HG03045 (cell line): Measurements from ENCODE around the gene CPSF3.

Experiments
- ATAC-seq: cut with Tn5 transposase; IDR thresholded peaks from one replicate; pipeline ENCODE4 v1.9.1; 2021; ENCODE audit warnings: mild to moderate bottlenecking, moderate library complexity; ENCODE audit not compliant: unreplicated experiment

Gene CPSF3

DNA sequence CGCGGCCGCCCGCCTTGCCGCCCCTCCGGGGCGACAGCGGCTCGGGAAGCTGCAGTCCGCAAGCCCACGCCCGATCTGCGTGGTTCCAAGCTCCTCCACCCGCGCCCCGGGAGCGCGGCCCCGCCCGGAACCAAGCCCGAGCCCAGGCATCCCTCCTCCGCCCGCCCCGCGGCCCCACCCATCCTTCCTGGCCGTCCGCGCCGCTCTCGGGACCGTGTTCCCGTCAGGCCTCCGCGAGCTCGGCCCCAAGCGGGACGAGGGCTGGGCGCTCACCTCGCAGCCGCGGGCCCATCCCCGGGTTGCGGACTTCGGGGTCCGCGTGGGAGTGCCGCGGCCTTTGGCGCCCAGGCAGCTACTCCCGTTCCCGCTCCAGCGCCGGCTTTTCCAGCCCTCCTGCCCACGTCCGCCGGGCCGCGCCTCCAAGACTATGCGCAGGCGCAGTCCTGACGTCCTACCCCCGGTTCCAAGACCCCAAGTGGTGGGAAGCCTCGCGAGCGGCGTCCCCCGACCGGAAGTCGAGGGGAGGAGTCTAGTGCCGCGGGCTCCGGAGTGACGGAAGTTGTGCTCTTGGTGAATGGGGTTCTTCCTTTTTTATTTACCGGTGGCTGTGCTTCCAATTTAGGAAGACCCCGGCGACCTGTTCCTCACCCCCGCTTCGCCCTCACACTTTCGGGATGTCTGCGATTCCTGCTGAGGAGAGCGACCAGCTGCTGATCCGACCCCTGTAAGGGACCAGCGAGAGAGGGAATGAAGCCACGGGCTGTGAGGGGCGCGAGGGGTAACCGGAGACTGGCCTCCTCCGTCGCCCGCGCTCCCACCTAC lies at the start of gene CPSF3, which contains the start of gene ITGB1BP1:
Gene CPSF3 (plus strand): TSS at position 555 of the 822 bp plus-strand sequence. CDS start 120 bp downstream, at position 675.
Gene ITGB1BP1 (minus strand): TSS at position 429 of the 822 bp plus-strand sequence. CDS start 4,831 bp downstream, outside the sequence.
- peak; percentile 88 for ATAC-seq

DNA sequence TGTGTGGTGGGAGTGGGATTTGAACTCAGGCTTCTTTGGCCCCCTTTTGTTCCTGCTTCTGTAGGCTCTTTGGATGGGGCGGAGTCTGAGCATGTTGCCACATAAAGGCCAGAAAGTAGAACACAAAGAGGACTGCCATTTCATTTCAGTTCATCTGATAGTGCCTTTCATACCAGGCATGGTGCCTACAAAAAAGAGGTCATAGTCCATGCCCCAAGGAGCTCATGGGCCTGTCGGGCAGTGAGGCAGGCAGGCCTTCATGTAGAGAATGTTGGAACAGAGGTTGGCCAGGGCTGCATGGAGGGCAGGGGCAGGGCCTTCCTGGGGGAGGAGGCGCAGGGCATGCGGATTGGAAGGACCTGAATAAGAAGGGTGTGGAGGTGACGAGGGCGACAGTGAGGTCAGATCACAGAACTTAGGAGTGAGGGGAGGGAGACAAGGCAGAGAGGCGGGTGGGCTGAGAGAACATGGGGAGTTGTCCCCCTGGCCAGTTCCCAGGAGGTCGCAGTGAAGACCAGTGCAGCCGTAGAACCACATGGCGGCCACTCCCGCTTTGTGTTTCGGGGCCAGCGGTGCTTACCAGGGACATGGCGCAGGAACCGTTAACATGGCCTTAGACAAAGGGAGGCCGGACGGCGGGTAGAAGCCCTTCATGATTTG lies 49.3 kb upstream of the CPSF3 start:
- no peak for ATAC-seq

GRCh38 chr2:9375857-9376428 lies 47.5 kb upstream of the CPSF3 start:
- ATAC-seq, result no peak

- ATAC-seq, result no peak
These were observed 45.9 kb upstream of the CPSF3 start for GRCh38 chr2:9377461-9378097.

DNA sequence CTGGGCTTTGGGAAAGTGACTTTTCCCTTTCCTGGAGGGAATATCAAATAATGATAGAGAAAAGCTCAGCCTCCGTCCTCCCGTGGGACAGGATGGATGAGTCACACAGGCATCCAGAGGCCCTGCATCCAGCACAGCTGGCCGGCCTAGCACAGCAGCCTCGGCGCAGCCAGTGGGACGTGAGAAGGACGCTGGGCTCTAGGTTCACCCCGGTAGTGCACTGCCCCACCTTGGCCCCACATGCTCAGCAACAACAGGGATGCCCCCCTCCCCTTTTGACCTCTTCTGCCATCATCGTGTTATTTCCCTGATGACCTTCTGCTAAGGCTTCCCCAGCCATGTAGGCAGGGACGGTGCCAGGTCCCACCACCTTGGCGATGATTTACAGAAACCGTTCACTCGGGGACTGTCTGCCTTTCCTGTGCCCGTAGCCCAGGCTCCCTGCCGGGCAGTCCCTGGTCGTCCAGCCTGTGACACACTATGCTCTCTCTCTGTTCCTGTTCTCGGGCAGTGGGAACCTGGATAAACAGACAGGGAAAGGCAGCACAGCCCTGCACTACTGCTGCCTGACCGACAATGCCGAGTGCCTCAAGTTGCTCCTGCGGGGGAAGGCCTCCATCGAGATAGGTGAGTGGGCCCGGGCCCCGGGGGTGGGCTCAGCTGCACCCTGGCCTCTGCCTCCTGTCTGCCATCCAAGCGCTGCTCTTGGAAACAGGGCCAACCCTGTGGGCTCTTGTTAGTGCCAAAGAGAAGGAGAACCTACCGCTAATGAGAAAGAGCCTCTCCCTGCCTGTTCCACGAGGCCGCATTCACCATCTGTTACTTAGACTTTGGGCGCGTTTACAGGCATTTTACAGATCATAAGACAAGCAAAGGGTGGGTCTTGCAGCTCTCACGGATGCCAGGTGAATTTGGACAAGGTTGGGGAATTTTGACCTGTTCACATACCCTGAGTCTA lies 44.7 kb upstream of the CPSF3 start:
- no peak for ATAC-seq

DNA sequence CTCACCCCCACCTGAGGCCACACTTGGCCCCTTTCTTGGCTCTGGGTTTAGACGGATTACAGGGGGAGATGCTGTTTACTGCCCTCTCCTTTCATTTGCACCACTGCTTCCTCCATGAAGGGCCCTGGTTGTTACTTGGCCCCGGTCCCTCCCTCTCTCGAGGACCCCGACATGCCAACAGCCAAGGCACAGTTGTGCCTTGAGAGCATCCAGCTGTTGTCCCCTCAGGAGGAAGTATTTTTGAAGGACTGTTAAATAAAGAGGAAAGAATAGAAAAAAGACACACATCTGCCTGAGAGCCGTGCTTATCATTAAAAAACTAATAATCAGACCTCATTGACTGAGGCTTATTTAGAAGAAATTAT lies 44.1 kb upstream of the CPSF3 start:
- no peak for ATAC-seq

DNA sequence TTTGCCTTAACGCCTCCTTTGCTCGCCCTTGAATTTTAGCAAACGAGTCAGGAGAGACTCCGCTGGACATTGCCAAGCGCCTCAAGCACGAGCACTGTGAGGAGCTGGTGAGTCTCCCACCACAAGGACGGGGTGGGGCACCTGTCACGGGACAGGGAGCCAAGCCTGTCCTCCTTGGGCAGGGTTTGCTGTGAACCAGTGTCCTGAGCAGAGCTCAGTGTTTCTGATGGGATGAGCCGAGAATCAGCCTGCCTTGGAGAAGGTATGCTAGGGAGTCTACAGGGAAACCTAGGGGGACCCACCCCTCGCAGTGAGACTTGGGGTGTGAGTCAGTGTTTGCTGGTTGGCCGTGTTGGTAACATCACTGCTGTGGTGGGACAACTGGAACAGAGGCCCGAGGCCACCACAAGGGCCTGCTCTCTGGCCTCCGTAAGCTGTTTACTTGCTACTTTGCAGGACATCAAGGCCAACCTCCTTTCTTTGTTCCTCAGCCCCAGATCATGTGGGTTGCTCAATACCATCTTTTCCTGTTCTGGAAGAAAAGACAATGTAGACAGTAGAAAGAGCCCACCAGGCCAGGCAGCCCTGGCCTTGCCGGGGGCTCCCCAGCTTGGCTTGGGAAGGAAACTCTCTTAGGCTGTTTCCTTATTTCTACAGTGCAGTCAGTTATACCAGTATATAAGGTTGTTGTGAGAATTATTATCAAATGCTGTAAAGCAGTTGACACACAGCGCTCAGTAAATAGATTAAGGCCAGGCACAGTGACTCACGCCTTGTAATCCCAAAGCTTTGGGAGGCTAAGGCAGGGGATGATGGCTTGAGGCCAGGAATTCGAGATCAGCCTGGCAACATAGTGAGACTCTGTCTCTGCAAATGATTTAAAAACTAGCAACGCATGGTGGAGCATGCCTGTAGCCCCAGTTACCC lies 42.5 kb upstream of the CPSF3 start:
- ATAC-seq, result no peak

GRCh38 chr2:9382604-9383235 lies 40.7 kb upstream of the CPSF3 start:
- no peak for ATAC-seq

DNA sequence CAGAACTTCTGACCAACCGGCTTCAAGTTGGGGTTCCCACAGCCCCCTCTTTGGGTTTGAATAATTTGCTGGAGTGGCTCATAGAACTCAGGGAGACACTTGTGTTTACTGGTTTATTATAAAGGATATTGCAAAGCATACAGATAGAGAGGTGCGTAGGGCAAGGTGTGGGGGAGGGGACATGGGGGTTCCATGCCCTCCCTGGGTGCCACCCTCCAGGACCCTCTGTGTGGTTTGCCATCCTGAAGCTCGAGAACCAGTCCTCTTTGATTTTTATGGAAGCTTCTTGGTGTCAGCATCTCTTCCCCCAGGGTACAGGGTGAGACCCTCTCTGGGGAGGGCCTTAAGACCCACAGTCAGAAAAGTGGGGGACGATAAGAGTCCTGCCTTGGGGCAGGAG lies 38.9 kb upstream of the CPSF3 start:
- ATAC-seq, result no peak

GRCh38 chr2:9385841-9386240 lies 37.6 kb upstream of the CPSF3 start:
- no peak for ATAC-seq

DNA sequence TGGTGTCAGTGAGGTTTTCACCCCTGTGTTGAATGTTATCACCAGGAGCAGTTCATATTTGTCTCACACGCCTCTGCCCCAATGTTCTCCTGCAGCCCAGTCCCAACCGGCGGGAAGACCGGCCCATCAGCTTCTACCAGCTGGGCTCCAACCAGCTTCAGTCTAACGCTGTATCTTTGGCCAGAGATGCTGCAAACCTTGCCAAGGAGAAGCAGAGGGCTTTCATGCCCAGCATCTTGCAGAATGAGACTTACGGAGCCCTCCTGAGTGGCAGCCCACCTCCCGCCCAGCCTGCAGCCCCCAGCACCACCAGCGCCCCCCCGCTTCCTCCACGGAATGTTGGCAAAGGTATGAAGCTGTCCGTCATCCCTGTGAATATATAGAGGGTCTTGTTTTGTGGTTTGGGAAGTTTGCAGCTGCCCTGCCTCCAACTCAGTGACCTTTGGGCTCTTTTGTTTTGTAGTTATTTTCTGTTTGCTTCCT lies 35.2 kb upstream of the CPSF3 start:
- ATAC-seq, result no peak

GRCh38 chr2:9388950-9389911 lies 34.2 kb upstream of the CPSF3 start:
- ATAC-seq, result no peak

DNA sequence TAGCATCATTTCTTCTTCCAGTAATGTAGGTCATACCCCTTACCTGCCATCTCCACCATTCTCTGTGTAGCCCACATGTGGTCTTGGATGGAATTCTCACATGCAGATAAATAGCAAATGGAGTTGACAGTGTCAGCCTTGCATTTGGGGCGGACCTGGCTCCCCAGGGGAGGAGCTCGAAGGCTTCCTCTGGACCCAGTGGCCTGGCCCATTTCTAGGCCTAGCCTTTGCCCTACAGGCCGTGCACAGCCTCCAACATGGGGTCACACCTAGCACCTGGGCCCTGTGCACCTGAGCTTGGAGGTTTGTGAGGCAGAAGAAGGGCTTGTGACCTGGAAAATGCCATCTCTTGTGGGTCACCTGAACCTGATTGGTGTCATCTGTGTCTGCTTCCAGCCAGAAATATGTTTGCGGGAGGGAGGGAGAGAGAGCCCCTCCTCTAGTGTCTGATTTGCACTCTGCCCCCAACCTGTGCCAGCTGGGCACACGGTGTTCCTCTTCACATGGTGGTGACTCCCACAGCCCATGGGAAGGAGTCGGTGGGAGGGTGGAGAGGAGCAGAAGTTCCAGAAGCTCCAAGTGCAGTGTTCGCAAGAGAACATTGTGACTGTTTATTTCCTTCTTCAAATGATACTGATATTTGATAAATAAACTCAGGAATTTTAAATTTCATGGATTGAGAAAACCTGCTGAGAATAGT lies 33.2 kb upstream of the CPSF3 start:
- no peak for ATAC-seq

- no peak for ATAC-seq
These were observed 32.5 kb upstream of the CPSF3 start for GRCh38 chr2:9390991-9391390.

DNA sequence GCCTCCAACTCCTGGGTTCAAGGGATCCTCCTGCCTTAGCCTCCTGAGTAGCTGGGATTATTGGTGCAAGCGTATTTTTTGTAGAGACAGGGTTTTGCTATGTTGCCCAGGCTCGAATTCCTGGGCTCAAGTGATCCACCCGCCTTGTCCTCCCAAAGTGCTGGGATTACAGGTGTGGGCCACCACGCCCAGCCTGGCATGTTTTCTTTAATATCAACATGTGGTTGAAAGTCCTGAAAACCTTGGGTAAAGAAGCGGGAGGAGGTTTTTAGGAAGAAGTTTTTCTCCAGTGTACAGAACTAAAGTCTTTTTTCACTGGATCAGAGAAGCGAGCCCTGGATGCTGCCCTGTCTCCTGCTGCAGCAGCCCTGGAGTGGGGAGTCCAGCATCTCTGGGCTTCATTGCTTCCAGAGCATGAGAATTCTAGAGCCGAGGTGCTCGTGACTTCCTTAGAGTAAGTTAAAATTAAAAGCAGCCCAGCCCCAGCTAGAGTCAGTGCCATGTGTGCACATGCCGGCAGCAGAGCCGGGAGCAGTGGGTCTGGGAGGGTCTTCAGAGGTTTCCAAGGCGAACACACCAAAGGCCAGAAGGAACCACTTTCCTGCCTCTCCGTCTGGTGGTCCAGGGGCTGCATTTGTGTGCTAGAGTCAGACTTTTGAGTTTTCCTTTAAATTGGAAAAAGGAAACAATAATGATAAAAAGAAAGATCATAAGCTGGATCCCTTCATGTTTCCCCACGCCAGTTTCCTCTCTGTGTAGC lies 31.3 kb upstream of the CPSF3 start:
- ATAC-seq, result no peak
